ENCODE data around the gene KLHDC10. TPM values are rescaled to one million over a fixed set of nuclear protein-coding genes. Genes with fewer than 3 reads are reported as not detected.
"Not testable (repeated sequence)": the region's sequence is repeated elsewhere in the genome, so short reads cannot be mapped to it uniquely, and the experiment has no call there.

KLHDC10 gene
- total RNA-seq, 1 experiment from 2014 or later, result 24.5 TPM

DNA sequence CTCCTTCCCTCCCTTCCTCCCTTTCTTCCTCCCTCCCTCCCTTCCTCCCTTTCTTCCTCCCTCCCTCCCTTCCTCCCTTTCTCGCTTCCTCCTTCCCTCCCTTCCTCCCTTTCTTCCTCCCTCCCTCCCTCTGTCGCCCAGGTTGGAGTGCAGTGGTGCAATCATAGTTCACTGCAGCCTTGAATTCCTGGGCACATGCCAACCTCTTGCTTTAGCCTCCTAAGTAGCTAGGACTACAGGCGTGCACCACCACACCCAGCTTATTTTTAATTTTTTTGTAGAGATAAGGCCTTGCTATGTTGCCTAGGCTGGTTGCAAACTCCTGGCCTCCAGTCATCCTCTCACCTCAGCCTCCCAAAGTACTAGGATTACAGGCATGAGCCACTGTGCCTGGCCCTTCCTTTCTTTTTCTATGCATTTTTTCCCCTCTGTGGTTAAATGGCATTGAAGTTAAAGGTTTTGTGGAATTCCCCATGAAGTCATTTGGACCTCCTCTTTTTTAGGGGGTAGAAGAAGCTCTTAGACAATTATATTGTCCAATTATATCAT, 9.6 kb downstream of the KLHDC10 start:
- no peak for DNase-seq (ENCODE audit: low read depth)

DNA sequence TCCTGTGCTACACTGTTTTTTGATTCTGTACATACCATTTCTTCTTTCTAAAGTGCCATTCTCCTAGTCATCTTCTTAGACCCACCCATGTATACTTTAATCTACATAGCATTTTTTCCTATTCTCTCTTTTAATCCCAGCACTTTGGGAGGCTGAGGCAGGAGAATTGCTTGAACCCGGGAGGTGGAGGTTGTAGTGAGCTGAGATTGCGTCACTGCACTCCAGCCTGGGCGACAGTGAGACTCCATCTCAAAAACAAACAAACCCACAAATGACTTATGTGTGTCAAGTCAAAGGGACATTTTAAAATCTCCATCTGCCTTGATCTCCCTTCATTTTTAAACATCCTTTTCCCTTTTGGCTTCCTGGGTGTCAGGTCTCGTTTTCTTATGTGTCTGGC, 13.2 kb downstream of the KLHDC10 start:
- DNase-seq (ENCODE audit: low read depth), result not testable (repeated sequence)

GRCh38 chr7:130084037-130084875, 13.9 kb downstream of the KLHDC10 start:
- DNase-seq (ENCODE audit: low read depth), result no peak

- not testable (repeated sequence) for DNase-seq (ENCODE audit: low read depth)
Measured at GRCh38 chr7:130085235-130085634, 14.9 kb downstream of the KLHDC10 start.

GRCh38 chr7:130086938-130087337, 16.6 kb downstream of the KLHDC10 start:
- no peak for DNase-seq (ENCODE audit: low read depth)

DNA sequence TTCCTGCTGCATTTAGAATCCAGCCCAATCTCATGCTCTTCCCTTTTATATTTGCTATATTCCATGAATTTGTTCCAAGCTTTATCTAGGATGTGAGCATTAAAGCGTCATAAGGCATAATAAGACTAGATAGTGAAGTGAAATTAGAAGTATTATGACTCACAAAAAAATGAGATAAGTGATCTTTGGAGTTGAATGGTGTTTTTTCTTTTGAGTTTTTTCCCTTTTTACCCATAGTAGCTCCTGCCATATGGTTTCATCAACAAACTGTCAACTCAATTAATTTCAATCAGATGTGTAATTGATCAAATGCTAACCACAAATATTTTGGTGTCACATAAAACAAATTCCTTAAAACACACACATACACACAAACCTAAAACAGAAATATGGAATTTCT, 17.0 kb downstream of the KLHDC10 start:
- DNase-seq (ENCODE audit: low read depth), result no peak

DNA sequence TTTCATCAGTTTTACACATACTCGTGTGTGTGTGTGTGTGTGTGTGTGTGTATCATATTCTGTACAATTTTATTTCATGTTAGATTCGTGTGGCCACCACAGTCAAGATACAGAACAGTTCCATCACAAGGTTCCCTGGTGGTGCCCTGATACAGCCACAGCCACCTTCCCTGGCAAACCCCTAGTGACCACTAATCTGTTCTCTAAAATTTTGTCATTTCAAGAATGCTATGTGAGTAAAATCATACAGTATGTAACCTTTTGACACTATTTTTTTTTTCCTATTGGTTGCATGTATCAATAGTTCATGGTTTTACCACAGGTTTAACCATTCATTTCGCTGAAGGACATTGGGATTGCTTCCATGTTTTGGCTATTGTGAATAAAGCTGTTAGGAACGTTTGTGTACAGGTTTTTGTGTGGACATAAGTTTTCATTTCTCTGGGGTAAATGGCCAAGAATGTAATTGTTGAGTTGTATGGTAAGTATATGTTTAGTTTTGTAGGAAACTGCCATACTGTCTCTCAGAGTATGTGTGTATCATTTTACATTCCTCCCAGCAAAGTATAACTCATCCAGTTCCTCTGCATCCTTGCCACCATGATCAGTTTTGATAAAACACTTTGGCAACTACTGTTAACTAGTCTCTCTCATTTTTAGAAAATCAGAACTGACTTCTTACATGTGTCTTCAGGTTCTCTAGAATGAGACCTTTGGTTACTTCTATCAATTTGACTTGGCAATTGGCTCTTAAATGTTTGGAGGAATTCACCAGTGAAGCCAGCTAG, 20.6 kb downstream of the KLHDC10 start:
- no peak for DNase-seq (ENCODE audit: low read depth)

GRCh38 chr7:130091999-130092398, 21.7 kb downstream of the KLHDC10 start:
- DNase-seq (ENCODE audit: low read depth), result no peak

DNA sequence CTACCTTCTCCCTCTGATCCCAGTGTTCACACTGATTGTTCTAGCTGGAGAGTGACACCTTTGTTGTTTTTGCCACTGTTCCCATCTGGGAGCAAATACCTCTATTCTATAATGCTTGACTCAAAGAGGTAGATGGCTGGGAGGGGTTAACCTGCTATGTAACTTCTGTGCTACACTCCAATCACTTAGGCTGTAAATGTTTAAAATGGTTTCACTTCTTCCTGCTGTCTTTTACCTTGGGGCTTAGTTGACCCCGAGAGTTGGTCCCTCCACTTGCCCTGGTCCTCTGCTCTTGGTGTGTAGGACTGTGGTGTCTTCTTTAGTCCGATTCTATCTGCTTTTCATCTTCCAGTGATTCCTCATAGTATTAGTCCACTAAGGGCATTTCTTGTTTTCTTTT, 22.3 kb downstream of the KLHDC10 start:
- no peak for DNase-seq (ENCODE audit: low read depth)

DNA sequence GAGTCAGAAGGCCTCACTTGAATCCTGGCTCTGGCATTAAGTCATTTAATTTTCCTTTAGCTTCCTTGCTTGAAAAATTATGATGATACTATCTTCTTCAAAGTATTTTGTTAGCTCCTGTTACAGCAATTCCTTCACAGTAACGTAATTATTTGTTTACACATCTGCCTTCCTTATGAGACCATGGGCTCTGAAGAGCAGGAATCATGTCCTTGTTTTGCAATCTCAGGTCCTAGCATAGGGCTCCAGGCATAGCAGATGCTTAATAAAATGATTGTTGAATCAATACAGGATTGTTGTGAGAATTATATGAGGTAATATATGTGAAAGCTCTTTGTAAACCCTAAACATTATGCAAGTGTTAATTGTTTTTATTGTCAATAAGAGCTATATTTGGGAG, 25.5 kb downstream of the KLHDC10 start:
- DNase-seq (ENCODE audit: low read depth), result no peak

GRCh38 chr7:130096243-130096827, 26.0 kb downstream of the KLHDC10 start:
- no peak for DNase-seq (ENCODE audit: low read depth)

DNA sequence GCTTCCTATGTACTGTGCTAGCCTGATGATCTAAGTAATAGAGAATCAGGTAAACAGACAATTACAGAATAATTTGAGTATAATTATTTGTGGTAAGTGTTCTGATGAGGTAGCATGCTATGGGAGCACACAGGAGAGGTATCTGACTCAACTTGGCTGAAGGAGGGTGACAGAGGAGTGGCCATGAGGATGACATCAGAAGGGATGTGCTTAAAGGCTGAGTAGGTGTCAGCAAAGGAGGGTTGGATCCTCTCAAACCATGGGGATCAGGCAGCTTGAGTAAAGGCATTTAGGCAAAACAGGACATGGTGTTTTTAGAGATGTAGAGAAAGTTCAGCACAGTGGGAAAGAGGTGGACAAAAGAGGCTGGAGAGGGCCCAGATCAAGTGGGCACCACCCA, 29.0 kb downstream of the KLHDC10 start:
- DNase-seq (ENCODE audit: low read depth), result no peak

DNA sequence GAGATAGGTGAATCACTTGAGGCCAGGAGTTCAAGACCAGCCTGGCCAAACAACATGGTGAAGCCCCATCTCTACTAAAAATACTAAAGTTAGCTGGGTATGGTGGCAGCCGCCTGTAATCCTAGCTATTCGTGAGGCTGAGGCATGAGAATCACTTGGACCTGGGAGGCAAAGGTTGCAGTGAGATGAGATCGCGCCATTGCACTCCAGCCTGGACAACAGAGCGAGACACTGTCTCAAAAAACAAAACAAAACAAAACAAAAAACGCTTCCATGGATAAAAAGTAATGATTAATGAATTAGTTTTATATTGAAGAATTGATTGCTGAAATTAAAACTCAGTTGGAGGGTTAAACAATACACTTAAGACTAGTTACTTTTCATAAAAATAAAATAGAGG, 32.3 kb downstream of the KLHDC10 start:
- no peak for DNase-seq (ENCODE audit: low read depth)

DNA sequence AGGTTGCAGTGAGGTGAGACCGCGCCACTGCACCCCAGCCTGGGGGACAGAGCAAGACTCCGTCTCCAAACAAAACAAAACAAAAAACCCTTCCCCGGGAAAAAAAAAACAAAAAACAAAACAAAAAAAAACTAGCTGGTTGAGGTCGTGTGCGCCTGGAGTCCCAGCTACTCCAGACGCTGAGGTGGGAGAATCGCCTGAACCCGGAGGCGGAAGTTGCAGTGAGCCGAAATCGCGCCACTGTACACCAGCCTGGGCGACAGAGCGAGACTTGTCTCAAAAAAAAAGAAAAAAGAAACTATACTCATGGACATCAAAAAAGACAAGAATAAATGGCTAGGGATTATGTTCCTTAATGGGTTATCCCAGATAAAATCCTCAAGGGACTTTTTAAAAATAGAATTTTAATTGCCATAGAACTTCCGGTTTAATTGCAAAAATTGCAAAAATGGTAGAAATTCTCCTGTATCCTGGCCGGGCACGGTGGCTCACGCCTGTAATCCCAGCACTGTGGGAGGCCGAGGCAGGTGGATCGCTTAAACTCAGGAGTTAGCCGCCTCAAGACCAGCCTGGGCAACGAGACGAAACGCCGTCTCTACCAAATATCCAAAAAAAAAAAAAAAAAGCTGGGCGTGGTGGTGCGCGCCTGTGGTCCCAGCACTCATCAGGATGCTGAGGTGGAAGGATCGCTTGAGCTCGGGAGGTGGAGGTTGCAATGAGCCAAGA, 37.8 kb downstream of the KLHDC10 start:
- DNase-seq (ENCODE audit: low read depth), result no peak

GRCh38 chr7:130108809-130109208, 38.5 kb downstream of the KLHDC10 start:
- DNase-seq (ENCODE audit: low read depth), result no peak

- DNase-seq (ENCODE audit: low read depth), result no peak
Measured at GRCh38 chr7:130112093-130112492, 41.8 kb downstream of the KLHDC10 start.

GRCh38 chr7:130112662-130113425, 42.5 kb downstream of the KLHDC10 start:
- no peak for DNase-seq (ENCODE audit: low read depth)

DNA sequence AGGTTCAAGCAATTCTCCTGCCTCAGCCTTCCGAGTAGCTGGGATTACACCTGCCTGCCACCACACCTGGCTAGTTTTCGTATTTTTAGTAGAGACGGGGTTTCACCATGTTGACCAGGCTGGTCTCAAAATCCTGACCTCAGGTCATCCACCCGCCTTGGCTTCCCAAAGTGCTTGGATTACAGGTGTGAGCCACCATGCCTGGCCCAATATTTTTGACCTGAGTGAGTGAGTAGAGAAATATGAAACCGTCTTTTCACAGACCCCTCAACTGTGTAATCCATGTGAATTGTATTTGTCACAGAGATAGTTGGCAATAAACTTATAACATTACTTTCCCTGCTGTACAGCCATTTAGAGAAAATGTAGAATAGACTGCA, 43.1 kb downstream of the KLHDC10 start:
- not testable (repeated sequence) for DNase-seq (ENCODE audit: low read depth)

GRCh38 chr7:130113887-130114286, 43.6 kb downstream of the KLHDC10 start:
- no peak for DNase-seq (ENCODE audit: low read depth)

DNA sequence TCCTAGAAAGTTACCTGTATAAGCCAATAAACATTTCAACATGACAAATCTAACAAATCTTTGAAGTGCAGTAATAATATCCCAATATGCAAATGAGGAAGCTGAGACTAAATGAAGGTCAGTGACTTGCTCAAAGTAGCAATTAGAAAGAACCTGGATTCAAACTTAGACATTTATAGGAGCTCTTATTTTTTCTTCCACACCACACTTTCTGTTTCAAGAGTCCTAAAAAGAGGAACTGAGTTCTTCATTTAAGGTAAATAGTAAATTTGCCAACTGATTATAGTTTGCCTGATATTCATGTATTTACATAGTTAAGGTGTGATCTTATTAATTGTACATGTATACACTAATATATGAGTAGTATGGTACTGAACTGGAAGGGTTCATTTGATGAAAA, 44.0 kb downstream of the KLHDC10 start:
- no peak for DNase-seq (ENCODE audit: low read depth)

DNA sequence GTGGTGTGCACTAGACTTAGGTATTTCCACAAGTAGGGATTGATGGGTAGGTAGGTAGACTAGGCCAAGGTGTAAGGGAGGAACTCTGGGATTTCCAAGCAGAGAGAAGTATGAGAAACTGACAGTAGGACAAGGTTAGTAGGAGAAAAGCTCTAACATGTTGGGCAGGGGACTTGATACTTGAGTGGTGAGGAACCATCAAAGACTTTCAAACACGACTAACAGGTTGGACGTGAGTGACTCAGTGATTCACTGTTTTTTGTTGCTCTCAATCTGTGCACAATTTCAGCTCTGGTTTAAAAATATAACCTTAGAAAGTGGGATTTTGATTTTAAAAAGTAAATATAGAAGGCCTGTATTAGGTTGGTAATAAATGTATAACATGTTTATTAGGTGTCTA, 44.4 kb downstream of the KLHDC10 start:
- no peak for DNase-seq (ENCODE audit: low read depth)
